Natural killer cell treated with Interleukin-12 subunit alpha and Interleukin-12 subunit beta and Interleukin-15 and Interleukin-18, amount 100 ng/mL, for 72 hours (primary cell): Measurements from ENCODE around the gene CDH13. TPM values are rescaled to one million over a fixed set of nuclear protein-coding genes. Genes with fewer than 3 reads are reported as not detected.

Experiments
- ATAC-seq, 2 donors: fragments of 150-1000 bp; cut with Tn5 transposase in 1 of 2; sonication (Bioruptor Pico), chemical (Tn5 transposase) in 1 of 2; 2 replicates each; pipeline ENCODE4 v1.10.0; 2021
- DNase-seq: peaks from one replicate; pipeline ENCODE4 v3.0.0; 2022; ENCODE audit warnings: low spot score
- H3K27ac Mint-ChIP-seq, 2 donors: 1 replicate in 1 of 2; 2 replicates in 1 of 2; pipeline ENCODE4 v1.8.0; 2022; ENCODE audit warnings: mixed read lengths in 2 of 2, mild to moderate bottlenecking in 1 of 2, moderate library complexity in 1 of 2
- H3K27me3 Mint-ChIP-seq, 2 donors: 1 replicate in 1 of 2; 2 replicates in 1 of 2; pipeline ENCODE4 v1.8.0; 2022; ENCODE audit warnings: mixed read lengths in 2 of 2
- H3K36me3 Mint-ChIP-seq: one replicate; pipeline ENCODE4 v1.8.0; 2022; ENCODE audit warnings: mixed read lengths
- H3K4me1 Mint-ChIP-seq, 2 donors: 1 replicate in 1 of 2; 2 replicates in 1 of 2; pipeline ENCODE4 v1.8.0; 2022; ENCODE audit warnings: low read depth in 2 of 2, mixed read lengths in 2 of 2, mild to moderate bottlenecking in 1 of 2
- H3K4me3 Mint-ChIP-seq: one replicate; pipeline ENCODE4 v1.8.0; 2022; ENCODE audit warnings: mixed read lengths
- H3K9me3 Mint-ChIP-seq: 2 replicates; pipeline ENCODE4 v1.8.0; 2022; ENCODE audit warnings: mixed read lengths
- total RNA-seq, 2 donors: library from RNA; stranded (reverse); gene quantifications; one replicate each; pipeline ENCODE4 v1.2.3, GENCODE V29; 2022

CDH13 gene
- total RNA-seq, 2 donors from 2014 or later: not detected

DNA sequence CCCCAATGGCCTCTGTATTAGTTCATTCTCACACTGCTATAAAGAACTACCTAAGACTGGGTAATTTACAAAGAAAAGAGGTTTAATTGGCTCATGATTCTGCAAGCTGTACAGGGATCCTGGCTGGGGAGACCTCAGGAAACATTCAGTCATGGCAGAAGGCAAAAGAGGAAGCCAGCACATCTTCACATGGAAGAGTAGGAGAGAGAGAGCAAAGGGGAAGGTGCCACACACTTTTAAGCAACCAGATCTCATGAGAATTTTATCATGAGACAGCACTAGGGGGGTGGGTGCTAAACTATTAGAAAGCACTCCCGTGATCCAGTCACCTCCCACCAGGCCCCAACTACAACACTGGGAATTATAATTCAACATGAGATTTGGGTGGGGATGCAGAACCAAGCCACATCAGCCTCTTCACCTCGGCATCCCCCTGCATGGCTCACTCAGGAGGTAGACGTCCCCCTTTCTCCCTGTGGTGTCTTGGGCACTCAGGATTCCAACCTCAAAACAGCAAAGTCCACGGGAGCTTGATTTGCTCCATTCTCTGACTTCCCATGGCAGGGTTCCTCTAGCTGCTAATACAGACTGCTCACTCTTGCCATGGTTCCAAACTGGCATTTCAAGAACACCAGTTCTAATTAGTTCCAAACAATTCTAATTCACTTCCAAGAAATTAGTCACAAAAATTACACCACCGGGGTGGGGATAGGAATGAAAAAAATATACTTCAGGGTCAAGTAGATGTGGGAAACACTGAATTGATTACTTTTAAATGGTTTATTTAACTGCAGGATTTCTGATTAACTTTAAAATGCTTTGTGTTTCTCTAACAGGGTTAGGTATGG is 977.2 kb downstream of the CDH13 start:
- Mint-ChIP-seq H3K4me1 (no peaks in the 10 kb centered on the region), H3K27me3 (peaks cover 0 to 8% of the 10 kb centered on the region in 2 donors), H3K27ac (no peak overlapping the region), H3K36me3 (no peaks in the 10 kb centered on the region), H3K4me3 (no peak overlapping the region), H3K9me3 (no peaks in the 10 kb centered on the region)
- DNase-seq (no peak), ATAC-seq (no peak)

DNA sequence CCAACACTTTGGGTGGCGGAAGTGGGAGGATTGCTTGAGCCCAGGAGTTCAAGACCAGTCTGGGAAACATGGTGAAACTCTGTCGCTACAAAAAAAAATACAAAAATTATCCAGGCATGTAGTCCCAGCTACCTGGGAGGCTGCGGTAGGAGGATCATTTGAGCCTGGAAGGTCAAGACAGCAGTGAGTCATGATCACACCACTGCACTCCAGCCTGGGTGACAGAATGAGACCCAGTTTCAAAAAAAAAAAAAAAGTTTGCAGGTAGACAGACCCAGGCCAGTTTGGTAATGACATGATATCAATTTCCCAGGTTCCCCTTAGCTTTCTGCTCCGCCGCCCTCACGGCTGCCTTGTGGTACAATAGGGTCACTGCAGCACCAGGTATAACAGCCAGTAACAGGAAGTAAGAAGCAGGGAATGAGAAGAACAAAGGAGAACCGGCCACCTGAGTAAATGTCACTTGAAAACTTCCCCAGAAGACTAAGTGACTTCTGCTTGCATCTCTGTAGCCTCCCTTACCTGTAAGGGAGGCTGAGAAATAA is 979.8 kb downstream of the CDH13 start:
- DNase-seq (no peak), ATAC-seq (no peak)
- Mint-ChIP-seq H3K9me3 (no peaks in the 10 kb centered on the region), H3K36me3 (no peaks in the 10 kb centered on the region), H3K27ac (no peak overlapping the region), H3K4me1 (no peaks in the 10 kb centered on the region), H3K4me3 (no peak overlapping the region), H3K27me3 (peaks cover 7 to 16% of the 10 kb centered on the region in 2 donors)

DNA sequence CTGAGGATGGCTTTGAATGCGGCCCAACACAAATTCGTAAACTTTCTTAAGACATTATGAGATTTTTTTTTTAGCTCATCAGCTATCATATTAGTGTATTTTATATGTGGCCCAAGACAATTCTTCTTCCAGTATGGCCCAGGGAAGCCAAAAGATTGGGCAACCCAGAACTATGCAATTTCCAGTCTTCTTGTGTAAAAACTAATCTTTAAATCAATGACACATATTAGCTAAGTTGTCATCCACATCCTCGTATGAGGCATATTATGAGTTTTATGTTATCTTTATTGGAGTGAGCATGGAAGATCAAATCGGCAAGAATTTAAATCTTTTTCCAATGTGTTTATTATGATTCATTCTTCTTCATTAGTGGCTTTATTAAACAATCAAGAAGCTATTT is 982.4 kb downstream of the CDH13 start:
- Mint-ChIP-seq H3K4me1 (no peaks in the 10 kb centered on the region), H3K4me3 (no peak overlapping the region), H3K27ac (no peak overlapping the region), H3K9me3 (no peaks in the 10 kb centered on the region), H3K36me3 (no peaks in the 10 kb centered on the region), H3K27me3 (peaks cover 7 to 27% of the 10 kb centered on the region in 2 donors)
- DNase-seq: no peak
- no peak for ATAC-seq

DNA sequence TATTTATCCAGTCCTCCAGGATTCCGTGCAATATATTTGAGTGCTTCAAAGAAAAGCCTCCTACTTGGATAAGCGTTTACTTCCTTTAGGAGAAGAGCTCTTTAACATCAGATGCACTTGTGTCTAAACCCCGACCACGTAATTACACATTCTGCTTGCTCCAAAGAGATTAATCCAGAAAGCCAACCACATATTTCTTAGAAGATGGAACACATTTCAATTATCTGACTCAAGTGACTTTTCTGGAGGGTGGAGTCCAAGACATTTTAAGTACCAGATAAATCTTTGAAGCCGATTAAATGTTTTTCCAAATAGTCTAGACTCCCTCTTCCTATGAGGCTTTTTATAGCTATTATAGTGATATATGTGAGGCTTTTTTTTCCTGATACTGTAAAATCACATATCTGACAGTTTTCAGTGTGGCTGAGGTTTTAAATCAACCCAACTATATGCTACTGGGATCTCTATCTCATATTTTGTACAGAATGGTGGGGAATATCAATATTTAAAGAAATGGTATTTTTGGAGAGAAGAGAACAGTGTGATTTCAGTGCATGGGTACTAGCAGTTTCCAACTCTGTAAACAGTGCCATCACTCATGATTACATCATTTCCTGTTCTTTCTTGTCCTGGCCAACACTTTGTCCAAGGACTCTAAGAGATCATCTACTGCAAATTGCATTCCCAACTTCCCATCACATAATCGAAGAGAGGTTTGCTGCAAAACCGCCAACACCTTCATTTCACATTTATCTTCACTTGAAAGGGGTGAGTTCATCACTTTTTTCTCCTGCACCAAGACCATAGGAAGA is 988.6 kb downstream of the CDH13 start:
- ATAC-seq: no peak
- no peak overlapping the region for H3K27ac Mint-ChIP-seq
- no peaks in the 10 kb centered on the region for H3K9me3 Mint-ChIP-seq
- H3K27me3 Mint-ChIP-seq: peaks cover 14 to 19% of the 10 kb centered on the region in 2 donors
- no peak for DNase-seq
- no peaks in the 10 kb centered on the region for H3K4me1 Mint-ChIP-seq
- H3K4me3 Mint-ChIP-seq: no peak overlapping the region
- no peaks in the 10 kb centered on the region for H3K36me3 Mint-ChIP-seq

DNA sequence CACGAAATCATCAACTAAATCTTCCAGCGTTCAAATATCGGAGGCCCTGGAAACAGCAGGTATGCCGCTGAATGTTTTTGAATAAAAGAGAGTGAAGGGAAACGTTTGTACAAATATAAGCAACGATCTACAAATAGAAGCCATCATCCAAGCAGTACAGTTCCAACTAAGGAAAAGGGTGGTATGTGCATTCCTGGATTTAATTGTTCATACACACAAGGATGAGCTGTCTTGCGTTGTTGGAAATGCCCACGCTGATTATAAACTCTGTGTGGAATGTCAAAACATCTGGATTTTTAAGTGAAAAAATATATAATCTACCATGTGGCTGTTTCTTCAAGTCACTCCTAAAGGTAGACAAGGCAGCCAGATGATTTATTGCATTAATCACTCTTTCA is 989.2 kb downstream of the CDH13 start:
- H3K36me3 Mint-ChIP-seq: no peaks in the 10 kb centered on the region
- H3K27ac Mint-ChIP-seq: no peak overlapping the region
- no peak overlapping the region for H3K4me3 Mint-ChIP-seq
- DNase-seq: no peak
- H3K9me3 Mint-ChIP-seq: no peaks in the 10 kb centered on the region
- no peak for ATAC-seq
- no peaks in the 10 kb centered on the region for H3K4me1 Mint-ChIP-seq
- H3K27me3 Mint-ChIP-seq: peaks cover 13 to 16% of the 10 kb centered on the region in 2 donors

DNA sequence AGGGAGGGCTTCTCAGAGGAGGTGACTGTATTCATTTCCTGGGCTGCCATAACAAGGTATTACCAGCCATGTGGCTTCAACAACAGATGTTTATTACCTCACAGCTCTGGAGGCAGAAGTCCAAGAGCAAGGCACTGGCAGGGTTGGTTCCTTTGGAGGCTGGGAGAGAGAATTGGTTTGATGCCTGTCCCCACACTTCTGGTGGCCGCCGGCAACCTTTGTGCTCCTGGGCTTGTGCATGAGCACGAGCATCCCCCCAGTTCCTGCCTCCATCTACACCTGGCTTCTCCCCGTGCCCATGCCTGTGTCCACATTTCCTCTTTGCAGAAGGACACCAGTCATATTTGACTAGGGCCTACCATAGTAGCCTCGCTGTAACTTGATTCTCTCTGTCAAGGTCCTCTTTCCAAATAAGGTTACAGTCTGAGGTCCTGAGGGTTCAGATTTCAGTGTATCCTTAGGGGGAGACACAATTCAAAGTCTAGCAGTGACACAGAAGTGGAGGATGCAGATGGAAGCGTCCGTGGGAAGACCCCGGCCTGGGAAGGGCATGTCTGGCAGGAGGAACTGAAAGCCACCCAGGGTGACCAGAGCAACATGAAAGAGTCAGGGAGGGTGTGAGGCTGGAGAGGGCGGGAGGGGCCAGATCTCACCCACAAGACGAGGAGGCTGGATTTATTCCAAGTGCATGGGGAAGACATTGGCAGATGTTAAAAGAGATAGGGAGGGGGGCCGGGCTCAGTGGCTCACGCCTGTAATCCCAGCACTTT is 992.8 kb downstream of the CDH13 start:
- no peak for DNase-seq
- no peaks in the 10 kb centered on the region for H3K4me1 Mint-ChIP-seq
- H3K4me3 Mint-ChIP-seq: no peak overlapping the region

DNA sequence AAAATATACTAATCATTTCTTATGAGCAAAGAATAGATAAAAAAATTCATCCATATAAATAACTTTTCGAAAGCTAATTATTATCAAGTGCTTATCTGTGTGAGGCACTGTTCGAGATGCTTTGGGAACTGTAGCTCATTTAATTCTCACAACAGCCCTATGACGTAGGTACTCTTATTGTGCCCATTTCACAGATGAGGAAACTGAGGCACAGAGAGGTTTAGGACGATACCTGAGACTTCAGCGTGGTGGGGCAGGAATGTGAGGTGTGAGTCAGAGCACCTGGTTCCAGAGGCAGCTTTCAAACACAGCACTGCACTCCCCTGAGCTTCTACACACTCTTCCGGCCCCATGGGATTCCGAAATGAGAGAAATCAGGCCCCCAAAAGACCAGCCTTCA is 995.2 kb downstream of the CDH13 start:
- no peaks in the 10 kb centered on the region for H3K36me3 Mint-ChIP-seq
- no peak for DNase-seq
- ATAC-seq: no peak
- peaks cover 0 to 3% of the 10 kb centered on the region in 2 donors for H3K27me3 Mint-ChIP-seq
- H3K9me3 Mint-ChIP-seq: no peaks in the 10 kb centered on the region
- H3K27ac Mint-ChIP-seq: no peak overlapping the region
- no peaks in the 10 kb centered on the region for H3K4me1 Mint-ChIP-seq
- H3K4me3 Mint-ChIP-seq: no peak overlapping the region

More for the DNA sequence above, 992.8 kb downstream of the CDH13 start:
- no peak overlapping the region for H3K27ac Mint-ChIP-seq
- H3K9me3 Mint-ChIP-seq: no peaks in the 10 kb centered on the region
- peaks cover 0 to 10% of the 10 kb centered on the region in 2 donors for H3K27me3 Mint-ChIP-seq
- no peak for ATAC-seq
- no peaks in the 10 kb centered on the region for H3K36me3 Mint-ChIP-seq

DNA sequence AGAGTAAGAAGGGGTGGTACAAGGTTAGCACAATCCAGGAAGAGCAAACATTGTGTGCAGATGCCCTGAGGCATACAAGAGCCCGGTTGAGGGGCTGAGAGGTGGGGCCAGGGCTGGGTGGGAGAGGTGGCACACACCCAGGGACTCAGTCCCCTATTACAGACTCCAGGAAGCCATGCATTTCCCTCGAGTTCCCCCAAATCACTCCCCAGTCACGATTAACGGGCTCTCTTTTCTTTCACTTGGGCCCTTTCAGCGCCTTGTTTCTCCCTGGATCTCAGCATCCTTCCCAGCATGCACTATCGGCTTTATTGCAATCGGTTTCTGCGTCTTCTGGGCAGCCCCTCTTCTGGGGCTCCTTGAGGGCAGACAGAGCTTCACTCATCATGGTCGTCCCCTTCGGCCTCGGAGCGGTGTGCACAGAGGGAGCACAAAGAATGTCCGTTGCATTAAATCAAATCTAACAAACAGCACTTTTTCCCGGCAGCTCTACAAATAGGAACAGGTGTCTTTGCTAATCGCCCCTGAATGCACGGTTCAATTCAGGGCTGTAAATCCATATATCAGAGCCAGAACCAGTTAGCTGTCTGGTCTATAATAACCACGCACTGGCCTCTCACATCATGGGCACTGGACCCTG is 996.4 kb downstream of the CDH13 start:
- H3K27ac Mint-ChIP-seq: no peak overlapping the region
- H3K4me3 Mint-ChIP-seq: no peak overlapping the region
- no peaks in the 10 kb centered on the region for H3K4me1 Mint-ChIP-seq
- no peaks in the 10 kb centered on the region for H3K36me3 Mint-ChIP-seq
- ATAC-seq (no peak), DNase-seq (no peak)
- H3K27me3 Mint-ChIP-seq: peaks cover 0 to 2% of the 10 kb centered on the region in 2 donors
- H3K9me3 Mint-ChIP-seq: no peaks in the 10 kb centered on the region

DNA sequence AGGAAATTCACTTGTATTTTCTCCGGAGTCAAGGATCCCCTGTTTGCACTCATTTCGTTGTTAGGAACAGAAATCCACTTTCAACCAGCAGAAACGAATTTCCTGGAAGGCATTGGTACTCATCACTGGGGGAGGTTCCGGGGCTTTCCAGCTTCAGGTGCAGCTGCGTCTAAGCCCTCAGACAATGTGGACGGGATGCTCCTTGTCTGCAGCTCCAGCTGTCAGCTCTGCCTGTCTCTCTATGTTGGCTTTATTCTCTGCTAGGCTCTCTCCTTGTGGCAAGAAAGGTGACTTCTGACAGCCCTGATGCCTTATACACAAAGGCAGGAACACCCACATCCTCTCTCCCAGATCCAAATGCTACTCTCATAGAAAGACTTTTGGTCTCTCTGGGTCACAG is 997.1 kb downstream of the CDH13 start:
- H3K4me3 Mint-ChIP-seq: no peak overlapping the region
- H3K27me3 Mint-ChIP-seq: peaks cover 0 to 5% of the 10 kb centered on the region in 2 donors
- no peak overlapping the region for H3K27ac Mint-ChIP-seq
- DNase-seq (no peak), ATAC-seq (no peak)
- H3K9me3 Mint-ChIP-seq: no peaks in the 10 kb centered on the region
- H3K36me3 Mint-ChIP-seq: no peaks in the 10 kb centered on the region
- no peaks in the 10 kb centered on the region for H3K4me1 Mint-ChIP-seq

DNA sequence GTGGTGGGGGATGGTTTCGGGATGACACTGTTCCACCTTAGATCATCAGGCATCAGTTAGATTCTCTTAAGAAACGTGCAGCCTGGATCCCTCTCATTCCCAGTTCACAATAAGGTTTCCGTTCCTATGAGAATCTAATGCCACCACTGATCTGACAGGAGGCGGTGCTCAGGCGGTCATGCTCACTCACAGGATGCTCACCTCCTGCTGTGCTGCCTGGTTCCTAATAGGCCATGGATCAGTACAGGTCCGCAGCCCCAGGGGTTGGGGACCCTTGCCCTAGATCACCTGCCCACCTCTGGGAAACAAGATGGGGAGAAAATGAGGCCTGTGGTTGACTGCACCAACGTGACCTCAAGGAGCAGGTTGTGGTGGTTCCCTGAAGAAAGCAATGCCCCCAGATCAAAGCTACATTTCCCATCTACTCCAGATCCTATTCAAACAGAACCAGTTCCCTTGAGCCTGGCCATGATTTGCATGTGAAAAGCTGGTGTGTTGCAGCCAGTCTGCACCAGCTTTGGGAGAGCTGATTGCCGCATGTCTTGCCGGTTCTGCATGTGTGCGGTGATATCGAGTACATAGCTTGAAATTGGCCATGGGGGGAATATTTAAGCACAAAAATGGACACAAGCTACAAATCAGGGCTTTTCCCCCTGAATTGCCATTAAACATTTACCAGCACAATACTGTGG is 997.8 kb downstream of the CDH13 start:
- ATAC-seq (no peak), DNase-seq (no peak)
- Mint-ChIP-seq H3K4me3 (no peak overlapping the region), H3K27me3 (peaks cover 0 to 4% of the 10 kb centered on the region in 2 donors), H3K27ac (no peak overlapping the region), H3K36me3 (no peaks in the 10 kb centered on the region), H3K9me3 (no peaks in the 10 kb centered on the region), H3K4me1 (no peaks in the 10 kb centered on the region)

DNA sequence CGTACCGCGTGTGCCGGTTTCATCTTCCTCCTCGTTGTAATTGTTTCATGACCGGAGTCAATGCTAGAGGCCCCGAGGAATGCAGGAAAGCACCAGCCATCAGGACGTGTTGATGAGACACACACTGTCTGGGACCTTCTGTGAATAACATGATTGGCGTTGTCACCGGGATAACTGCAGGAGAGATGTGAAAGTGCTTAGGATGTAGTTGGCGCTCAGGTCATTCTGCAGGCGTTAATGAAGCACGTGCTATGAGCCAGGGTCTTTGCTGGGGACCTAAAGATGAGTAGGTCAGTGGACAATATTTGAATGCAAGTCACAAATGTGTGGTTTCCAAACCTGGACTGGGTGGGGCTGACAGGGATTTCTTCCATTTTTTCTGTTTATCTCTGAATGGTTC is 999.4 kb downstream of the CDH13 start:
- DNase-seq: no peak
- Mint-ChIP-seq H3K9me3 (no peaks in the 10 kb centered on the region), H3K36me3 (no peaks in the 10 kb centered on the region), H3K27me3 (peaks cover 0 to 2% of the 10 kb centered on the region in 2 donors), H3K27ac (no peak overlapping the region), H3K4me1 (no peaks in the 10 kb centered on the region), H3K4me3 (no peak overlapping the region)
- ATAC-seq: no peak

DNA sequence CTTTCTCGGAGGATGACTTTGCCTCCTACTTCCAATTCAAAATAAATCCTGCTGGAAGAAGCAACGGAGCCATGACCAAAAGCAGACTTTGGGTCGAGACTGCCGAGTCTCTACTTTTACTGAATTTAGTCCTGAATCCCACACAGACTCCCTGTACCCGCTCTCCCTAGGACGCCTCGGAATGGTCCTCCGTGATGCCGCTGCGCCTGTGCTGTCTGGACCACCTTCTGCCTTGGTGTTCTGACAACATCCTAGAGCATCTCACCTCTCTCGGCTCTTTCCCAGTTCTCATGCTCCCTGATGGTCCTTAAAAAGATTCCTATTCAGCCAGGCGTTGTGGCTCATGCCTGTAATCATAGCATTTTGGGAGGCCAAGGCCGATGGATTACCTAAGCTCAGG is 999.9 kb downstream of the CDH13 start:
- Mint-ChIP-seq H3K9me3 (no peaks in the 10 kb centered on the region), H3K36me3 (no peaks in the 10 kb centered on the region), H3K4me3 (no peak overlapping the region), H3K27me3 (peaks cover 0 to 2% of the 10 kb centered on the region in 2 donors), H3K4me1 (no peaks in the 10 kb centered on the region), H3K27ac (no peak overlapping the region)
- no peak for DNase-seq
- ATAC-seq: no peak

DNA sequence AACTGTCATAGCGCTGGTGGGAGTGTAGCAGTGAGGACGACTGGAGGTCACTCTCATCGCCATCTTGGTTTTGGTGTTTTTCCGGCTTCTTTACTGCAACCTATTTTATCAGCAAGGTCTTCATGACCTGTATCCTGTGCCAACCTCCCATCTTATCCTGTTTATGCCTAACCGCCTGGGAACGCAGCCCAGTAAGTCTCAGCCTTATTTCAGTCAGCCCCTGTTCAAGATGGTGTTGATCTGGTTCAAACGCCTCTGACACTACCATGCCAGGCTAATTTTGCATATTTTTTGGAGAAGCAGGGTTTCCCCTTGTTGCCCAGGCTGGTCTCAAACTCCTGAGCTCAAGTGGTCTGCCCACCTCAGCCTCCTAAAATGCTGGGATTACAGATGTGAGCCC is 1001.2 kb downstream of the CDH13 start:
- Mint-ChIP-seq H3K9me3 (no peaks in the 10 kb centered on the region), H3K4me1 (no peaks in the 10 kb centered on the region), H3K4me3 (no peak overlapping the region), H3K27me3 (peaks cover 0 to 2% of the 10 kb centered on the region in 2 donors), H3K36me3 (no peaks in the 10 kb centered on the region), H3K27ac (no peak overlapping the region)
- no peak for DNase-seq
- ATAC-seq: no peak
